CD4-positive, alpha-beta T cell treated with Interleukin-2 at 100 ng/mL for 4 hours (primary cell): Measurements from ENCODE around the gene SHH.

Source experiments
- DNase-seq: peaks from one replicate; pipeline ENCODE4 v3.0.0-alpha.2; 2020; ENCODE audit warnings: low spot score

Gene SHH

DNA sequence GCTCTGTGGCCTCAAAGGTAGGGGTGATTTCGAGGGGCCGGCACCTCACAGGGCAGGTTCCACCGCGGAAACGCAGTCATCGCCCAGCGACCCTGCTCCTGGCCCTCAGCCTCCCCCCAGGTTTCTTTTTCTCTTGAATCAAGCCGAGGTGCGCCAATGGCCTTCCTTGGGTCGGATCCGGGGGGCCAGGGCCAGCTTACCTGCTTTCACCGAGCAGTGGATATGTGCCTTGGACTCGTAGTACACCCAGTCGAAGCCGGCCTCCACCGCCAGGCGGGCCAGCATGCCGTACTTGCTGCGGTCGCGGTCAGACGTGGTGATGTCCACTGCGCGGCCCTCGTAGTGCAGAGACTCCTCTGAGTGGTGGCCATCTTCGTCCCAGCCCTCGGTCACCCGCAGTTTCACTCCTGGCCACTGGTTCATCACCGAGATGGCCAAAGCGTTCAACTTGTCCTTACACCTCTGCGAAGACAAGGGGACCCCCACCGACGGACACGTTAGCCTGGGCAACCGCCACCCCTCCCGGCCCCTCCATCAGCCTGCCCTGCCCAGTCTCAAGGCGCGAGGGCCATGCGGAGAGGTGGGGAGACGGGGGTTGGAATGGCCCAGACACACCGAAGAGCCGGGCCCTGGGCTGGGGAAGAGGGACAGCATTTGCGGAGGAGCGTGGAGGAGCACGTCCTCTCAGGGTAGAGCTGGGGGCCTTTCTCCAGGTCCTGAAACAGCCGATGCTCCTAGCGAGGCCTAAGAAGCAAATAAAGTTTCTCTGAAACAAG lies 6.0 kb downstream of the SHH start:
- no peak for DNase-seq

DNA sequence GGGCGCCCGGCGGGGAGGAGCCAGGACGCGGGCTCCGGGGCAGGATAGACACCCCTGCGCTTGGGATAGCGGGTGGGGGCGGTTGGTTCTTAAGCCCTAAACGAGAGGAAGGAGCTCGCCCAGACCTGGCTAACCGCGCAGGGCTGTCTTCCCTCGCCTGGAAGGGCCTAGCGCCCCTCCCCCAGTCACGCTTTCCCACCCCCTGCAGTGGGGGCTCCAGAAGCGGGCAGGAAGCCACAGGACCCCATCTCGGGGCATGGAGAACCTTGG lies 6.5 kb downstream of the SHH start:
- no peak for DNase-seq

DNA sequence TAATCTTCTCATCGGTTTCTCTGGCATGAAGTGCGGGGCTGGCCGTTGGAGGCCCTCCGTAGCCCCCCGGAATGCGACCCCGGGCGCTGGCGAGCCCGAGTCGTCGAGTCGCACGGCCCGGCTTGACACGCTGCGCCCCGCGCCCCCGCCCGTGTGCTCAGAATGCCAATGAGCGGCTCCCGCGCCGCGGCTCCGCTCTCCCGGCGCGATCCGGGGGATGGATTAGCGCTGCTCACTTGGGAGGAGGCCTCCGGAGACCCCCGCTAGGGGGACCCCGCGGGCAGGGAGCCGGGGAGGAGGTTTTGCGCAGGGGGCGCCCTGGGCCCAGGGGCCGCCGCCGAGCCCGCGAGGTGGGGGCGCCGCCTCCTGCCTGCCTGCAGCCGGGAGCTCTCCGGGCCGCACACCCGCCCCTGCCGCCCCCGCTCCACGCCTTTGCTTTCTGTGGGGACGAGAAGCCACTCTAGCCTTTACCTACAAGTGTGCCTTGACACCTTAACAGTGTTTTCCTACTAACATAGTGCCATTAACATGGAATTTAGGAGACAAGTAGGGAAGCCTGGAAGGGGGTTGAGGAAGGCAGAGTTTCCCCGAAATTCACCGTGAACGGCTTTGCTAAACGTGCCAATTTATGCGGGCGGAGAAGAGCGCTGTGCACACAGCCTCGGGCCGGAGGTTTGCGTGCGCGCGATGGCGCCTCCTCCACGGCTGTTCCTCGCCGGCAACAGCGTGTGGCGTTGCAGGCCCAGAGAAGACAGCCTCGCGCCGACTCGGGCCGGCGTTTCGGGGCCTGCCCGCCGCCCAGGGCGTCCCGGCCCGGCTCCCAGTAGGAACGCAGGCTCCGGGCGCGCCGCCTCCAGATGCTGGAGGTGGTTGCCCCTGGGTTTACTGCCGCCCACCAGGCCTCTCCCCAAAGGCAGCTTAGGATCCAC lies 7.1 kb downstream of the SHH start:
- DNase-seq, result peak; percentile 12

DNA sequence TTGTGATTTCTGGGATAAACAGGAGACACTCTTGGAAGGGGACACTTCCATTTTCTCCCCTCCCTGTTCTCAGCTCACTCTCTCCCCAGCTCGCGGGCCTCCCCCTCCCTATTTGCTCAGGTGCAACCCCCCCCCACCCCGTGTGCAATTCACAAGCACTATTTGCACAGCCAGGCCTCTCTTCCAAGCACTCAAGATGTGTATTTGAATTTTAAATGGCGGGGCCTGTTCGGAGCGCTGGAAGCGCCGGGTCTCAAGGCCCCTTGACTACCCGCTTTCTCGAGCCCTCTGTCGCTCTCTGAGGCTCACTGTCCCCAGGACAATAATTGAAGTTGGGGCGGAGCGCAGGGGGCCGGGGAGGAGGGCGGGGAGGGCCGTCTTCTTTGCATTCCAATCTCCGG lies 7.8 kb downstream of the SHH start:
- no peak for DNase-seq

DNA sequence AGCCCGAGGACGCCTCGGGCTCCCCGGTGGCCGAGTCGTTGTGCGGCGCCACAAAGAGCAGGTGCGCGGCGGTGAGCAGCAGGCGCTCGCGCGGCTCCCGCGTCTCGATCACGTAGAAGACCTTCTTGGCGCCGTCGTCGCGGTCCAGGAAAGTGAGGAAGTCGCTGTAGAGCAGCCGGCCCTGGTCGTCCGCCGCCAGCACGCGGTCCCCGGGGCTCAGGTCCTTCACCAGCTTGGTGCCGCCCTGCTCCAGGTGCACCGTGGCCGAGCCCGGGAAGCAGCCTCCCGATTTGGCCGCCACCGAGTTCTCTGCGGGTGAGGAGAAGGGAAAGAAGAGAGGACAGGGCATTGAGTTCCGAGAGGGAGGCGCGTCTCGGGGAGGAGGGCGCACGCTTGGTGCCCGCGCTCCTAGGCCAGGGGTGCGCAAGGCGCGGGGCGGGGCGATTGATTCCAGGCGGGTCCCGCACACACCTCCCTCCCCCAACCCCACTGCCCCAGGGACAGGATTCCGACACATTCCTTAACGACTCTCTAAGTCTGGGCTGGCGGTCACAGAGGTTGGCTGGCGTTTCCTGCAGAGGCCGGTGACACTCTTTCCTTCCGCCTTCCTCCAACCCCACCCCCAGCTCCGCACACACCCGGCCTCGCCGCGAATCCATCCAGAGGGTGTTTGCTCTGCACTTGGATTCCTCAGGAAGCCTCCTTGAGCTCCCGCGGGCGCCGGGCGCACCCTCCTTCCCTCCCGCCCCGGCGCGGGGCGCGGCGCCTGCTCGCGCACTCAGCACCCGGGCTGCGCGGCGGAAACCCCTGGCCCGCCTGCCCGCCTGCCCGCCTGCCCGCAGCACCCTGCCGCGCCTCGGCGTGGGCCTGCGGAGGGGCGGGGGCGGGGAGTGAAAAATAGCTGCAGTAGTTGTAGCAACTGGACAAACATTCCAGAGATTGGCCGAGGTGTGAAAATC lies 8.6 kb downstream of the SHH start:
- DNase-seq, result no peak

DNA sequence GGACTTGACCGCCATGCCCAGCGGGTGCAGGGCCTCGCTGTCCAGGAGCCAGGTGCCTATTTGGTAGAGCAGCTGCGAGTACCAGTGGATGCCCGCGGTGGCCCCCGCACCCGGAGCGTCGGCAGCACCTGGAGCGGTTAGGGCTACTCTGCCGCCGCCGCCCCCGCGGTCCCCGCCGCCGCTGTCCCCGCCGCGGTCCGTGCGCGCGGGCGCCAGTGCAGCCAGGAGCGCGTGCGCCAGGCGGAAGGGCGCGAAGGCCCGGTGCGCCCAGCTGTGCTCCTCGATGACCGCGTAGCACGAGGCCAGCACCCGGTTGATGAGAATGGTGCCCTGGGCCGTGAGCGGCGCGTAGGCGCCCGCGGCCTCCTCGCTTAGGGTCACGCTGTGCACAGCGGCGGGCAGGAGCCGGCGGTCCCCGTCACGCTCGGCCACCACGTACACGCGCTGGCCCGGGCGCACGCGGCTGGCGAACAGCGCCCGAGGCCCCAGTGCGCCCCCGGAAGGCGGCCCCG lies 9.3 kb downstream of the SHH start:
- no peak for DNase-seq

DNA sequence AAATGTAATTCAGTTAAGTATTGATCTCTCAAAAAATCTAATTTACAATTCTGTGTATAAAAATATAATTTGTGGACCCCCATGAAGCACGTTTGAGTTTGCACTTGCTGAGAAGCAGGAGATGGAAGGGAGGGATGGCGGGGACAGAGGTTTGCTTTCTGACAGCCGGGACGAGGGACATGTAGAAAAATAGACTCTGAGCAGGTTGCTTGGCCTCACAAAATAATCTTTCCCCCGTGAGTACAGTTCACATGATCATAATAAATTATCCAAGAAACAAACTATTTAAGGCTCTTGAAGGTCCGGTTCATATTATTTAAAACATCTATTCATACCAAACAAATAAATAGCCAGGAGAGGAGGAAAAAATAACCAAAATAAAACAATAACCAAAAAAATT lies 10.0 kb downstream of the SHH start:
- no peak for DNase-seq

DNA sequence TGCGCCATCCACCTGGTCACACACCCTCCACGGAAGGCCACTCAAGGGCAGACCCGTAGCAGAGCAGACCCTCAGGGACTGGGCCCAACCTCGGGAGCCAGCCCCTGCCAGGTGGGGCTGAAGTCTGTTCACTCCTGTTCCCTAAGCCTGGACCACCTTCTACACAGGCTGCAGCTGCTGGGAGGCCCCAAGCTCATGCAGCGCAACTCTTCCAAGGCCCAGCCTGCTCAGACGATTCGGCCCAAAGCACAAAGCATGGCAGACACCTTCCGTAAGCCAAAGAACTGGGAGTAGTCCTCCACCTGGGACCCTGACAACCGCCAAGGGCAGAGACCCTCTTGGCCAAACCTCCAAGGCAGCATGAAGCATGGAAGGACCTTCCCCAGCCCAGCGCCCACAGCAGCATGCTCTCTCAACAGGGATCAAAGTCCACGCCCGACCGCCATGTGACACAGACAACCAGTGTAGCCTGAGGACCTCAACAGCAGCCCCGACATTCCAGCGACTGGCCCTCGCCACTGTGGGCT lies 11.5 kb downstream of the SHH start:
- no peak for DNase-seq

DNA sequence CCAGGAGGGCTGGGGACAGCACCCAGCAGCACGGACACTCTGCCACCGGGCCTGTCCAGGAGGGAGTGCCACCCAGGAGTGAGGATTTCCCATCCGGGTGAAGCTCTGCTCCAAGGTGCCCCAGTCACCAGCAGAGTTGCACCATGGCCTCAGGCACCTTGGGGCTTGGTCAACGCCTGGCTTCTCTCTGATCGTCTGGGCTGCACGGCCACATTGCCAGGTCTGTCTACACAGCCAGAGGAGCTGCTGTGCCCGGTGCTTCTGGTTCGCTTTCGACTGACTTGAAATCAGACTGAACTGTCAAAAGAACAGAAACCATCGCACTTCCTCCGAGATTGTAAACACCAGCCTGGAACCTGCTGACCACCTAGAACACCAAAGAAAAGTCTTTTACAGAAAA lies 12.0 kb downstream of the SHH start:
- DNase-seq, result no peak

DNA sequence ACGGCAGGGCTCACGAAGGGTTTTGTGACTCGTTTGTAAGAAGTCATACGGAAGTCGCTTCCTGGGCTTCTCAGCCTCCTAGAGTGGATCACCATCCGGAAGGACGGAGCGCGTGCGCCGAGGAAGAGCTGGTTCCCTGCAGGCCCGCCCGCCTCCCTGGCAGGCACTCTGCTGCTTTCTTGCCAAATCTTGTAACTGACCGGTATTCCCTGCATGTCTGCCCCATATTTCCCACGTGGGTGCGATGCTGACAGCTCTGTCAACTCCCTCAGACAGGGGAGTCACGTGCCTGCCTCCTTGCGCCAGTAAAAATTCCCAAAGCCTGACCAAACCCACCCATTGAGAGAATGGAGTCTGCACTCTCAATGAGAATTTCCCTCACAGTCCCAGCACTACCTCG lies 12.7 kb downstream of the SHH start:
- no peak for DNase-seq

DNA sequence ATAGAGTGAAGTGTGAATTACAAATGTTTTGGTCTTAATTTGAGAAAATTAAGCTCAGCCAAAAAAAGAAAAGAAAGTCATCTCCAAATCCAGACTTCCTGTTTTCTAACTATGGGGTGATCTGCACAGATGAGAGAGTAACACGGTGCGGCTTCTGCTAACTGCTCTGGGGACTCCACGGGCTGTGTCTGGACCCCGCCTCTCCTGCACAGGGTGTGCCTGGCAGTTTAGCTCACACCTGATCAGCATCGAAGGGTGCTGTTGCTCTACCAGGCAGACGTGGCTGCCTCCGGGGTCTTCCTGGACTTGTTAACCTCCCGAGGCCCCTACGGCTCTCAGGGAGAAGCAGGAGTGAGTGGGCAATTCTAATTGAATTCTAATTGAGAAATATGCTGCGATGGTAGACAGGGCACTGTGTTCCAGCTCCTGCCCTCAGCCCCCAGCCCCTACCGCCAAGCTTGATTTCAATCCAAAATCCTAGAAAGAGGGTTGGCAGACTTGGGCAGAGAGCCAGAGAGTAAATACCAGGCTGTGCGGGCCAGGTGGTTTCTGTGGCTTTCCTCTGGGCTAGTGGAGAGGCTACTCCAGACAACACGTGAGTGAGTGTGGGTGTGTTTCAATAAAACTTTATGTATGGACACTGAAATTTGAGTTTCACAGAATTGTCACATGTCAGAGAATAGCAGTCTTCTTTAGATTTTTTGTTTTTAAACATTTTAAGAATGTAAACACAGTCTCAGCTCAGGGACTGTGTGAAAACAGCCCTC lies 13.4 kb downstream of the SHH start:
- no peak for DNase-seq

DNA sequence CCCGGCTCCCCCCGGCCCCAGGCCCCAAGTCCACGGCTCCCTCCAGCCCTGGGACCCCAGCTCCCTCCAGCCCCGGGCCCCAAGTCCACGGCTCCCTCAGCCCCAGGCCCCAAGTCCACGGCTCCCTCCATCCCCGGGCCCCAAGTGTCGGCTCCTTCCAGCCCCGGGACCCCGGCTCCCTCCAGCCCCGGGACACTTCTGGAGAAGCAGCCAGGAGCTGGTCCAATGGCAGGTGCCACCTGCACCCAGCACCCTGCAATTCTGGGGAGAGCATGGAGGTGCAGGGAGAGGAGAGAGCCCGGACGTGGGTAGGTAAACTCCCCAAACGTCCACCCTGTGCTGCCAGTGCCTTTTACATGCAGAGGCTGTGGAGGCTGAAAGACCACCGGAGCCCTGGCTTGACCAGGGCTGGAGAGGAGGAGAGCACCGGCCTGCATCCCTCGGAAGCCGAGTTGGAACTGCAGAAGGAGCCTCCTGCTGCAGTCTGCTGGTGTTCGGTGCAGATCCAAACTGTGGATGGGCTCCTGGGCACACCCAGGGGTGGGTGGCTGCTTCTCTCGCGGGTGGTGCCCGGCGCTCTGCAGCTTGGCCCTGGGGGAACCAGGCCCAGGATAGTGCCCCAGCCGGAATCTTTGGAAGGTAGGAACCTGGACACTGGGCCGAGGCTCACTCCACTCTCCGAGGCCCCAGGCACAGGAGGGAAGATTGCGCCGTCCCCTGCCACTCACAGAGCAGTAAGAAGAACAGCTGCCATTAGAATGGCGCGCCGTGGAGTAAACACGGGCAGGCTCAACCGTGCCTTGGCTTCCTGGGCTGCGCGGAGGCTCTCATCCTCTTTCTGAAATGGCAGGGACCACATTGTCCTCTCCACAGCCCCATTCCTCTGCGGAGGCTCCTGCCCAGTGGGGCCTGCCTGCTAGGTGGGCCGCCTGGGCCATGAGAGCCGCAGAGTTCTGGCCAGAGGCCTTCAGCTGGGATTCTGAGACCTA lies 14.7 kb downstream of the SHH start:
- DNase-seq, result no peak

DNA sequence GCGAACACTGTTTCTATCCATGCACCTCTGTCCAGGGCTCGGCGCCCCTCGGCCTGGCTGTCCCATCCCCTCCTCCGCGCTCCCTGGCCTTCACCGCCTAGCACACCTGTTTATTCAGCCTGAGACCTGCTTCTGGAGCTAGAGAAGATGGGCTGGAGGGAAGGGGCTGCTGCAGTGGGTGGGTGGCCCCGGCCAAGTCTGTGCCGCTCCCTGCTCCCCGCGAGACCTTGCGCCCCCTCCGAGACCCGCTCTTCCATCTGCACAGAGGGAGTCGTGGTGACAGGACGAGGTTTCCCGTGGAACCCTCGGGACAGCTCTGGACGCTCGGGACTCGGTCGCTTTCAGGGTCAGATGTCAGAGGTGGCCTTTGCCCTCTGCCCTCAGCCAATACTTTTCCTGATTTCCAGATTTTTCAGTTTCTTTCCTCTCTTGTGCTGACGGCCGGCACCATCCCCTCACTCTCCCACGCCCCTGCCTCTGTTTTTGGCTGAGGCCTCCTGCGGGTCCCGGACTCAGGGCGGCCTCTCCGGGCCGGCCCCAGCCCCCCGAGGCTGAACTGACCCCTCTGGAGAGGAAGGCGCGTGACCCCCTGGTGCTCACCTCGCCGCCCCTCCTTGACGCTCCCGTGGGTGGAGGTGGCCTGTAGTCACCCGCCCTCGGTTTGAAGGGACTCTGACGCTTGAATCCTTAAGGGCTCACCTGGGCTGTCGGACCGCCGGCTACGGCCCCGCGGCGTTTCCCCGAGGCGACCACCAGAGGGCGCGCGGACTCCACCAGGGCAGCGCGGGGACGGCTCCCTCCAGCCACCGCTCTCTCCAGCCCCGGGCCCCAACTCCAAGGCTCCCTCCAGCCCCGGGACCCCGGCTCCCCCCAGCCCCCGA lies 15.6 kb downstream of the SHH start:
- DNase-seq, result peak; percentile 61

DNA sequence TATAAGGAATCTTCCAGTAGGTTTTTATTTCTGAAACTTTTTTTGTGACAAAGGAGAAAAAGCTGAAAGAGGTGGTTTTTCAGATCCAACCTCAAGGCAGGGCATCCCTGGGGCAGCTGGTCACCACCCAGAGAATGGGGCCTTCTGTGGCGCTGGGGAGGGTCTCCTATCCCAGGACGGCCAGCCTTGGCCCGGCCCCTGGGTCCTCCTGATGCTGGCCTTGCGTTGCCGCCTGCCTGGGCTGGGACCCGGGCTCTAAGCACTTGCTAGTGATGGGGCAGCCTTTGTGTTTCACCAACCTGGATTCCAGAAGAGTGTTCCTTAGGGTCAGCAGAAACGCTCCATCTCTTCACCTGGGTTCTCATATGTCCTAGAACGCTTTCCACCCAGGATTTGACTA lies 16.3 kb downstream of the SHH start:
- DNase-seq, result no peak

DNA sequence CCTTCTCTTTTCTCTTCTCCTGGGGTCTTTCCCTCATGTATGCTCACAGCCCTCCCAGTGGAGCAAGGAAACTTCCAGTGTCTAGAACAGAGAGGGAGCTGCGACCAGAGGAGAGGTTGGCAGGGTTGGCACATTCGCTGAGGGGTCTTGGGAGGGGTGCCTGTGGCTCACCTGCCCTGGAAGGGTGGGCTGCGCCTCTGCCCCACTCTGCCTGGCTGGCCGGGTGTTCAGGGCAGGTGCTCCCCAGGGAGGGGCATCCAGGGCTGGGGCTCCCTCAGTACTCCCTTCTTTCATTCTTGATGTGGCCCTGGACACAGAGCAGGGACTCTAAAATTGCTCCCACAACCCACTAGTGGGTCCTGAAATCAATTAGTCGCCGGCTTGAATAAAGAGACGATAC lies 16.9 kb downstream of the SHH start:
- no peak for DNase-seq

DNA sequence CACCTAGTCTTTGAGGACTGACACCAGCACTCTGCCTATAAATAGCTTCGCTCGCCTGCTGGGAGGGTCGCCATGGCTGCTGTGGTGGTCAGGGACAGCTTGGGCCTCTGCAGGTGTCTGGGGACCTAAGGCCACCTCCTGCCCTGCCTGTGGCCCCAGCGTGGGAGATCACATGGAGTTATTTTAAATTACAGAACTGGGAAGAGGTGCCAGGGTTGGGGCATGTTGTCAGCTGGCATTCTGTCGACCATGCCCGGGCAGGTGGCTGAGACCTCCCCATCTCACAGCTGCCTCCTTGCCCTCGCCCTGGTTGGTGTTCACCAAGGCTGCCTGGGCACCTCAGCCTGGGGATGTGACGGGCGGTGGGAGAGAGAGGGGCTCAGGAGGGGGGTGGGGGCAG lies 18.1 kb downstream of the SHH start:
- no peak for DNase-seq

DNA sequence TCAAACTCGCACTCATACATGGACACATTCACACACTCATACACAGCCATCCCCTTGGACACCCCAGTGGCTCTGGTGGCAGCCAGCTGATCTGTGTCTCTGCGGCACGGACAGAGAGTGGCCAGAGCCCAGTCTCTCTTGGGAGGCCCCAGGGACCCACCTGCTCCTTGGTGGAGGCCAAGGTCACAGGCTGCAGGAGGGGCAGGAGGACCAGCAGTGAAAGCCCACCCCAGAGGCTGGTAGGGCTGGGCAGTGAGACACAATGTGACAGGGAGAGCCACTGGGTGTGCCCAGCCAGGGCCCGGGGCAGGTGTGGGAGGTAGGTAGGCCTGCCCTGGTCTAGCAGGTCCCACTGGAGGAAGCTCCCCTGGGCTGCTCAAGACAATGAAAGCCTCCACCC lies 18.5 kb downstream of the SHH start:
- DNase-seq, result no peak

DNA sequence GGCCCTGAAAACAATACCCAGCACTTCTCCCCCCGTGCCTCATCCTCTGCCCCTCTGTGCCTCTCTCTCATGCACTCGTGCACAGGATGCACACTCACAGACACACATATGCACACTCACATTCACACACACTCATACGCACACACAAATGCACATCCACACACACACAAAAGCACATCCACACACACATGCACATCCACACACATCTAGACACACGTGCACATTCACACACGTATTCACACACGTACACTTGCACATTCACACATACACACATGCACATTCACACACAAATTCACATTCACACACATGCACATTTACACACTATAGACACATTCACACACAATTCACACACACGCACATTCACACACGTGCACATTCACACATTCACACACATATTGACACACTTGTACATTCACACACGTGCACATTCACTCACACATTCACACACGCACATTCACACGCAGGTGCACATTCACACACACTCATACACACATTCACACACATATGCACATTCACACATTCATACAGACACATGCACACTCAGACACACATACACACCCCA lies 19.2 kb downstream of the SHH start:
- no peak for DNase-seq
